ENCODE data around the gene ADNP2. TPM values are rescaled to one million over a fixed set of nuclear protein-coding genes. Genes with fewer than 3 reads are reported as not detected.

Gene ADNP2
- total RNA-seq, 2 donors from 2014 or later = 10.9 to 12.3 TPM

DNA sequence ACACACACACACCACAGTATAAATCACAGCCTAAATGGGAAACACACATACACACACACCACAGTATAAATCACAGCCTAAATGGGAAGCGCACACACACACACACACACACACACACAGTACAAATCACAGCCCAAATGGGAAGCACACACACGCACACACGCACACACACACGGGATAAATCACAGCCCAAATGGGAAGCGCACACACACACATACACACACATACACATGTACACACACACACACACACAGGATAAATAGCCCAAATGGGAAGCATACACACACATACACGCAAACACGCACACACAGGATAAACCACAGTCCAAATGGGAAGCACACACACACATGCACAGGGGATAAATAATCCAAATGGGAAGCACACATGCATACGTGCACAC, 68.1 kb downstream of the ADNP2 start:
- DNase-seq (ENCODE audit: low spot score) = no peak
- no peaks in the 10 kb centered on the region for H3K9me3 ChIP-seq

DNA sequence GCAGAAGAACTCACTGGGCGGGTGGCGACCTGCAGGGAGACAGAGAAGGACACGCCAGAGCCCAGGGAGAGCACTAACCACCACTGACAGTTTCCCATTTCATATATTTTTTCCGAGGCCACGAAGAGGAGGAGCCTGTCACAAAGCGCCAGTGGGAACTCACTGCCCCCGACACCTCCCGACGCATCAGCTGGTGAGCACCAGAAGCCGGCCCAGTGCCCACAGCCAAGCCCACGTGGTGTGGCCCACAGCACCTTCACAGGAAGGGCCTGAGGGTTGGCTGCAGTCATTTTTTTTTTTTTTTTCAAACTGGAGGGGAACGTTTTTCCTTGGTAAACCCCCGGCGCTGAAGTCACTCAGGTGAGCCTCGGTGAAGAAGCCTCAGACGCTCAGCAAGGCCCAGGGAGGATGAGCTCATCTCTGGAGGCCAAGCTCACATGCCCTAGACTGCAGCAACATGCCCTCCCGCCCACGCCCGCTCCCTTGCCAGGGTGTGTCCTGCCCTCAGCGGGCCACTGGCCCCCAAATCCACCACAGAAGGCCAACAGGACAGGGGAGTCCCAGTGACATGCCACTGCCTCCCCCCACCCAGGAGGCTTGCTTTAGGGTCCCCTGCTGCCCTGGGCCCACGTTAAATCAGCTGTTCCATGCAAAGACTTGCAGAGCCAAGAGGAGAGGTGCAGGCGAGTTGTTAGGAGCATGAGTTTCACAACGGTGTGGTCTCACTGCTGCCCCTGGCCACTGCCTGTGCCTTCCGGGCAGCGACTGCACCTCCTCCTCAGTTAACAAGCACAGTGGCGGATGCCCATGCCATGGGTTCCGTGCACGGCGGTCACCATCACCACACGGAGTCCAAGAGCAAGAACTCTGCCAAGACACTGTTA, 70.1 kb downstream of the ADNP2 start:
- Histone ChIP-seq H3K27me3 (no peaks in the 10 kb centered on the region), H3K36me3 (no peaks in the 10 kb centered on the region), H3K9me3 (no peaks in the 10 kb centered on the region), H3K27ac (no peak overlapping the region), H3K4me3 (no peak overlapping the region), H3K4me1 (no peaks in the 10 kb centered on the region)
- DNase-seq (ENCODE audit: low spot score) = no peak
- TF ChIP-seq CTCF (IDR thresholded peaks at IDR 0.05) = no peak

More for the DNA sequence above, 68.1 kb downstream of the ADNP2 start:
- Histone ChIP-seq H3K27me3 (no peaks in the 10 kb centered on the region), H3K27ac (no peak overlapping the region), H3K36me3 (no peaks in the 10 kb centered on the region), H3K4me3 (no peak overlapping the region), H3K4me1 (no peaks in the 10 kb centered on the region)
- TF ChIP-seq CTCF (IDR thresholded peaks at IDR 0.05) = no peak

- Histone ChIP-seq H3K9me3 (no peaks in the 10 kb centered on the region), H3K27me3 (no peaks in the 10 kb centered on the region), H3K4me3 (no peak overlapping the region), H3K27ac (no peak overlapping the region), H3K36me3 (no peaks in the 10 kb centered on the region), H3K4me1 (no peaks in the 10 kb centered on the region)
- no peak for DNase-seq (ENCODE audit: low spot score)
- TF ChIP-seq CTCF (IDR thresholded peaks at IDR 0.05) = no peak
Observed at GRCh38 chr18:80179857-80180558, 70.9 kb downstream of the ADNP2 start.

DNA sequence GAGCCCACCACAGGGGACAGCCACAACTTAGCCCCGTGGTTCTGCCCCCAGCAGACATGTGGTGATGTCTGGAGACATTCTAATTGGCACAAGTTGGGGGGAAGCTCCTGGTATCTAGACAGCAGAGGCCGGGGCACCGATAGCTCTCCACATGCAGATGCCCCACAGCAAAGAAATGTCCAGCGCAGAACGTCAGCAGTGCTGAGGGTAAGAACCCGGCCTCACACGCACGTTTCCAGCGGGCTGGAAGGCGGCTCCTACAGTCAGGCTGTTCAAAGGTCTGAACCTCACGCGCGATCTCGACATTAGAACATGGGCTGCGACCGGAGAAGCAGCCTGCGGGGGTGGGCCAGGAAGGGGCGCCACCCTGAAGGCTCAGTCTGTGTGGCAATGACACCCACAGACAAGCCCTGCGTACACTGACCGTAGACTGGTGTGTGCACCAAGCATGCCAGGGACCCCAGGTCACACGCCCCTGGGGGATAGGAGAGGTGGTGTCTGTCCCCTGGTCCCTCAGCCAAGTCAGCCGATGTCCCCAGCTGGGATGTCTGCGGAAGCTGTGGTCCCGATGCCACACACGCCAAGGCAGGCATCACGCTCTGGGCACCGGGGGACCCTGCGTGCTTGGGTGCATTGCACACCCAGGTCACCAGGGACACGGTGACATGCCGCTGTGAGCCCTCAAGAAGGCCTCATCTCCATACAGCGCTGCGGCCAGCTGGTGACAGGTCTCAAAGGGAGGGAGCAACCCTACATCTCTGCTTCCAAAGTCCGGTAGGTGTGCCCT, 71.9 kb downstream of the ADNP2 start:
- Histone ChIP-seq H3K4me3 (no peak overlapping the region), H3K4me1 (no peaks in the 10 kb centered on the region), H3K36me3 (no peaks in the 10 kb centered on the region), H3K9me3 (no peaks in the 10 kb centered on the region), H3K27me3 (no peaks in the 10 kb centered on the region), H3K27ac (no peak overlapping the region)
- no peak for DNase-seq (ENCODE audit: low spot score)
- TF ChIP-seq CTCF (IDR thresholded peaks at IDR 0.05) = no peak

GRCh38 chr18:80181642-80182461, 72.8 kb downstream of the ADNP2 start:
- Histone ChIP-seq H3K27ac (no peak overlapping the region), H3K4me3 (no peak overlapping the region), H3K4me1 (no peaks in the 10 kb centered on the region), H3K27me3 (no peaks in the 10 kb centered on the region), H3K36me3 (no peaks in the 10 kb centered on the region), H3K9me3 (no peaks in the 10 kb centered on the region)
- TF ChIP-seq CTCF (IDR thresholded peaks at IDR 0.05) = no peak
- DNase-seq (ENCODE audit: low spot score) = no peak
